ENCODE data around the gene RPN1. TPM values are rescaled to one million over a fixed set of nuclear protein-coding genes. Genes with fewer than 3 reads are reported as not detected.

Gene RPN1
- total RNA-seq, 2 experiments from 2014 or later = 123 to 149 TPM

DNA sequence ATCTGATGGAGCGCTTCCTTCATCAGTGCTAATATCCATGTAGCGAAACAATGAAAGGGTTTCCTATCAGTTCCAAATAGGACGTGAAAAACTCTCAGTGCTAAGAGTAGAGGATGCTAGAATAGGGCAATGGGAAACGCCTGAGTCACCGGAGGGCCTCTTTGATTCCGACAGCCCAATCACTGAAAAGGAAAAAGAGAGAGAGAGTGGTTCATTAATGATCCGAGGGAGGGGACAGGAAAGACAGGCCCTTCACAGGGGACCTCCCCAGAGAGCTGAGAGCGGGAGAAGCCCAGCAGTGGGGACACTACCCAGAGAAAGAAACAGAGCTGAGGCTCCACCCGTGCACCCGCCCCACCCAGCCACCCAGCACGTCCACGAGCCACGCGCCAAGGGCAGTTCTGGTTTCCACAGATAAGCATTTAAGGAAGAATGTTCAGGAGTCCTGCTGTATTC is 76.9 kb downstream of the RPN1 start:
- CTCF ChIA-PET (ENCODE audit: unreplicated experiment) = no interaction called here
- H2AFZ ChIP-seq (ENCODE audit: low read length) = no peak overlapping the region
- intact Hi-C loops (cut with micrococcal nuclease; ENCODE audit: unreplicated experiment) = no loop called here

GRCh38 chr3:128573160-128573559 is 77.5 kb downstream of the RPN1 start:
- no peaks in the 10 kb centered on the region for H3K36me3 ChIP-seq (ENCODE audit: insufficient read depth, low read length)
- H2AFZ ChIP-seq (ENCODE audit: low read length) = no peak overlapping the region
- no peak for TF ChIP-seq CTCF (conservative IDR thresholded peaks at IDR 0.05; ENCODE audit: low read length)
- no peak for TF ChIP-seq EZH2phosphoT487 (IDR thresholded peaks at IDR 0.05; ENCODE audit: borderline replicate concordance, low read depth, low read length)
- H3K9me2 ChIP-seq (ENCODE audit: insufficient read depth, low read length) = no peaks in the 10 kb centered on the region
- H3K27ac ChIP-seq (ENCODE audit: low read depth, low read length, poor library complexity, severe bottlenecking) = no peak overlapping the region
- no peaks in the 10 kb centered on the region for H3K4me1 ChIP-seq (ENCODE audit: insufficient read depth, low read length, poor library complexity, severe bottlenecking)
- no peak for DNase-seq (ENCODE audit: low spot score)
- H3K4me3 ChIP-seq (ENCODE audit: low read depth, low read length, poor library complexity, severe bottlenecking) = no peak overlapping the region
- H3K9me3 ChIP-seq (ENCODE audit: low read length) = no peaks in the 10 kb centered on the region
- no peak overlapping the region for H3K4me2 ChIP-seq (ENCODE audit: low read length)
- no TSS peak for BruUV-seq (replicated peaks)
- POLR2A ChIA-PET = interaction anchor here (0.6 kb wide), 1 partner anchor 246 kb away, joined by 3 read pairs; no protein-coding TSS in a partner anchor
- no peaks in the 10 kb centered on the region for H4K20me1 ChIP-seq (ENCODE audit: insufficient read depth, low read length)
- CTCF ChIA-PET (ENCODE audit: unreplicated experiment) = interaction anchor here (0.6 kb wide), 1 partner anchor 168 kb away, joined by 4 read pairs; no protein-coding TSS in a partner anchor
- no peaks in the 10 kb centered on the region for H3K79me2 ChIP-seq (ENCODE audit: insufficient read depth, low read depth, low read length)
- intact Hi-C loops (cut with micrococcal nuclease; ENCODE audit: unreplicated experiment) = no loop called here

More for the DNA sequence above, 76.9 kb downstream of the RPN1 start:
- Histone ChIP-seq H3K36me3 (ENCODE audit: insufficient read depth, low read length) (no peaks in the 10 kb centered on the region), H3K9me2 (ENCODE audit: insufficient read depth, low read length) (no peaks in the 10 kb centered on the region), H3K79me2 (ENCODE audit: insufficient read depth, low read depth, low read length) (no peaks in the 10 kb centered on the region), H3K4me1 (ENCODE audit: insufficient read depth, low read length, poor library complexity, severe bottlenecking) (no peaks in the 10 kb centered on the region), H3K4me3 (ENCODE audit: low read depth, low read length, poor library complexity, severe bottlenecking) (no peak overlapping the region), H3K4me2 (ENCODE audit: low read length) (no peak overlapping the region), H3K27ac (ENCODE audit: low read depth, low read length, poor library complexity, severe bottlenecking) (no peak overlapping the region), H4K20me1 (ENCODE audit: insufficient read depth, low read length) (no peaks in the 10 kb centered on the region), H3K9me3 (ENCODE audit: low read length) (no peaks in the 10 kb centered on the region)
- POLR2A ChIA-PET = interaction anchor here (0.6 to 0.7 kb wide), 2 partner anchors 245 to 707 kb away, joined by 3 read pairs; no protein-coding TSS in a partner anchor
- BruUV-seq (replicated peaks) = no TSS peak
- TF ChIP-seq EZH2phosphoT487 (IDR thresholded peaks at IDR 0.05; ENCODE audit: borderline replicate concordance, low read depth, low read length) (no peak), CTCF (conservative IDR thresholded peaks at IDR 0.05; ENCODE audit: low read length) (no peak)
- DNase-seq (ENCODE audit: low spot score) = no peak

DNA sequence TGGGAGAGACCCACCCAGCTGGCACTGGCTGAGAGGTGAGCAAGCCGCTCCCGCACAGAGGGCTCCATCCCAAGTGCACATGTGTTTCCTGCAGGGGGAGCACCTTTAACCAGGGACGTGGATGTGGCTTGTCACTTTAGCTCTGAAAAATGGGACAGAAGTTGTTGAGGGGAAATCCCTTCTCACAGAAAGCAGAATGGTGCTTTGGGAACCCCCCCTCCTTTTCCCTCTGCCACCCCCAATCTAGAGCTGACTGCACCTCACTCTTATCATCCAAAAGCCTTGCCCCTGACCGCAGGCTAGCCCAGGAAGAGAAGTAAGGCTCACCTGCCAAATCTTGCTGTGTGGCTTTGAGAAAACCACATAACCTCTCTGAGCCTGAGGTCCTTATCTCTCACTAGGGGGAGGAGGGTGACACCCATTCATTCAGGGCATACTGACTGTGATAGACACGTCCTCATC is 77.9 kb downstream of the RPN1 start:
- H3K4me2 ChIP-seq (ENCODE audit: low read length) = no peak overlapping the region
- BruUV-seq (replicated peaks) = no TSS peak
- POLR2A ChIA-PET = no interaction called here

More for the DNA sequence above, 77.9 kb downstream of the RPN1 start:
- no peak overlapping the region for H3K27ac ChIP-seq (ENCODE audit: low read depth, low read length, poor library complexity, severe bottlenecking)
- intact Hi-C loops (cut with micrococcal nuclease; ENCODE audit: unreplicated experiment) = no loop called here
- H3K9me3 ChIP-seq (ENCODE audit: low read length) = no peaks in the 10 kb centered on the region
- H3K9me2 ChIP-seq (ENCODE audit: insufficient read depth, low read length) = no peaks in the 10 kb centered on the region
- H4K20me1 ChIP-seq (ENCODE audit: insufficient read depth, low read length) = no peaks in the 10 kb centered on the region
- no peaks in the 10 kb centered on the region for H3K36me3 ChIP-seq (ENCODE audit: insufficient read depth, low read length)
- no peak for DNase-seq (ENCODE audit: low spot score)
- H3K4me1 ChIP-seq (ENCODE audit: insufficient read depth, low read length, poor library complexity, severe bottlenecking) = no peaks in the 10 kb centered on the region
- CTCF ChIA-PET (ENCODE audit: unreplicated experiment) = interaction anchor here (0.6 kb wide), 1 partner anchor 167 kb away, joined by 4 read pairs; no protein-coding TSS in a partner anchor
- H2AFZ ChIP-seq (ENCODE audit: low read length) = no peak overlapping the region
- no peaks in the 10 kb centered on the region for H3K79me2 ChIP-seq (ENCODE audit: insufficient read depth, low read depth, low read length)
- TF ChIP-seq EZH2phosphoT487 (IDR thresholded peaks at IDR 0.05; ENCODE audit: borderline replicate concordance, low read depth, low read length) (no peak), CTCF (conservative IDR thresholded peaks at IDR 0.05; ENCODE audit: low read length) (peak; percentile 63)
- no peak overlapping the region for H3K4me3 ChIP-seq (ENCODE audit: low read depth, low read length, poor library complexity, severe bottlenecking)
